Endothelial cell of umbilical vein (primary cell): ENCODE data around the gene OAF. TPM values are rescaled to one million over a fixed set of nuclear protein-coding genes. Genes with fewer than 3 reads are reported as not detected.

ENCODE experiments used
- BruUV-seq: library from RNA; stranded (reverse); fragments of 400-500 nt; replicated peaks from 2 replicates; lab custom pipeline; 2021; lab: Mats Ljungman, UMichigan
- CTCF ChIA-PET: fragments of 300-600, 350-600 bp; sonication (Branson Sonifier 250); formaldehyde crosslinking; loops from one replicate; lab custom pipeline; 2021; ENCODE audit warnings: antibody characterized with exemption, inconsistent platforms; lab: Charles Lee
- POLR2A ChIA-PET: fragments of 300-600, 350-600 bp; sonication (Branson Sonifier 250); formaldehyde crosslinking; loops from one replicate; lab custom pipeline; 2021; ENCODE audit warnings: antibody characterized with exemption, inconsistent platforms; lab: Charles Lee
- DNase-seq: peaks from one replicate; pipeline ENCODE4 v3.0.0-alpha.2; 2011; ENCODE audit warnings: low read depth, low spot score
- FAIRE-seq: peaks from 2 replicates; lab custom pipeline; 2011; peaks lifted over from hg19 to GRCh38; lab: Jason Lieb, UNC
- H2AFZ ChIP-seq: 2 replicates; pipeline ENCODE4 v1.6.0; 2012; ENCODE audit warnings: low read depth, low read length, control low read depth, inconsistent platforms
- H3K27ac ChIP-seq: 2 replicates; pipeline ENCODE4 v1.5.1; 2011; ENCODE audit warnings: low read depth, mild to moderate bottlenecking, control low read depth, low read length, moderate library complexity; ENCODE audit not compliant: insufficient read depth
- H3K27me3 ChIP-seq, 2 experiments: 2 replicates each; pipeline versions ENCODE4 v1.6.0 to v1.6.1; 2011; ENCODE audit warnings: low read length in 2 of 2, mixed read lengths in 1 of 2; ENCODE audit not compliant: control insufficient read depth in 2 of 2, insufficient read depth in 2 of 2
- H3K36me3 ChIP-seq, 2 experiments: 2 replicates in 1 of 2; 3 replicates in 1 of 2; pipeline ENCODE4 v1.5.1; 2011; ENCODE audit warnings: low read length in 2 of 2, mild to moderate bottlenecking in 1 of 2, moderate library complexity in 1 of 2; ENCODE audit not compliant: control insufficient read depth in 2 of 2, insufficient read depth in 2 of 2; ENCODE audit errors: extremely low read depth in 1 of 2
- H3K4me1 ChIP-seq: 3 replicates; pipeline ENCODE4 v1.5.1; 2011; ENCODE audit warnings: mild to moderate bottlenecking, low read length; ENCODE audit not compliant: control insufficient read depth, insufficient read depth; ENCODE audit errors: extremely low read depth
- H3K4me2 ChIP-seq: 2 replicates; pipeline ENCODE4 v1.6.1; 2011; ENCODE audit warnings: low read length, control low read depth, mixed read lengths; ENCODE audit not compliant: insufficient read depth
- H3K4me3 ChIP-seq, 3 experiments: fragments of 200-600 bp in 1 of 3; sonication (generic), shearing (Covaris generic) in 1 of 3; replicated peaks in 1 of 3; 2 replicates each; pipeline ENCODE4 v1.5.1; 2011 to 2016; ENCODE audit warnings: control low read depth in 3 of 3, low read length in 3 of 3, mild to moderate bottlenecking in 2 of 3, inconsistent platforms in 1 of 3, low read depth in 1 of 3, moderate library complexity in 1 of 3; ENCODE audit not compliant: insufficient read depth in 1 of 3
- H3K79me2 ChIP-seq: 2 replicates; pipeline ENCODE4 v1.6.0; 2012; ENCODE audit warnings: low read length, inconsistent platforms; ENCODE audit not compliant: control insufficient read depth, insufficient read depth
- H3K9ac ChIP-seq: replicated peaks from 2 replicates; pipeline ENCODE3; 2011; ENCODE audit warnings: low read length, control low read depth; ENCODE audit not compliant: insufficient read depth; ENCODE audit errors: extremely low read depth
- H3K9me1 ChIP-seq: replicated peaks from 3 replicates; pipeline ENCODE4 v1.6.0; 2011; ENCODE audit warnings: mild to moderate bottlenecking, low read length; ENCODE audit not compliant: control insufficient read depth, insufficient read depth; ENCODE audit errors: extremely low read depth
- H3K9me3 ChIP-seq: replicated peaks from 2 replicates; pipeline ENCODE4 v1.5.1; 2012; ENCODE audit warnings: low read length, inconsistent platforms; ENCODE audit not compliant: control insufficient read depth, insufficient read depth
- H4K20me1 ChIP-seq: replicated peaks from 2 replicates; pipeline ENCODE3; 2011; ENCODE audit warnings: mild to moderate bottlenecking, low read length; ENCODE audit not compliant: control insufficient read depth, insufficient read depth; ENCODE audit errors: extremely low read depth
- CTCF ChIP-seq, 2 donors: IDR thresholded peaks; 1 replicate in 1 of 2; 2 replicates in 1 of 2; pipeline ENCODE4 v1.5.1; 2011; ENCODE audit warnings: low read length in 2 of 2, mild to moderate bottlenecking in 2 of 2, moderate library complexity in 2 of 2, control low read depth in 1 of 2, inconsistent platforms in 1 of 2, low read depth in 1 of 2; ENCODE audit not compliant: insufficient read depth in 1 of 2; ENCODE audit errors: extremely low read depth in 1 of 2
- EZH2 ChIP-seq: IDR thresholded peaks from 2 replicates; pipeline ENCODE4 v1.6.1; 2012; ENCODE audit warnings: borderline replicate concordance, low read depth, mild to moderate bottlenecking, moderate library complexity, low read length, inconsistent platforms; ENCODE audit not compliant: severe bottlenecking
- GATA2 ChIP-seq: IDR thresholded peaks from 2 replicates; pipeline ENCODE4 v1.7.0; 2011; ENCODE audit warnings: low read depth, mild to moderate bottlenecking, moderate library complexity, mixed read lengths, low read length; ENCODE audit not compliant: insufficient read length, insufficient read depth
- JUN ChIP-seq: IDR thresholded peaks from 2 replicates; pipeline ENCODE4 v1.6.1; 2011; ENCODE audit warnings: borderline replicate concordance, low read depth; ENCODE audit not compliant: insufficient read length, insufficient read depth
- POLR2A ChIP-seq: IDR thresholded peaks from 2 replicates; pipeline ENCODE4 v1.6.1; 2012; ENCODE audit warnings: low read depth, mild to moderate bottlenecking, control low read depth, low read length
- POLR2AphosphoS5 ChIP-seq: IDR thresholded peaks from 2 replicates; pipeline ENCODE4 v1.6.1; 2012; ENCODE audit warnings: low read depth, mild to moderate bottlenecking, control low read depth, low read length, moderate library complexity; ENCODE audit not compliant: insufficient read depth
- dilution Hi-C: fragments of 300-500 bp; cut with MboI; formaldehyde crosslinking; loops from one replicate; pipeline ENCODE4 v1.15.0; 2019; ENCODE audit warnings: low sequenced_read_pairs; ENCODE audit not compliant: extremely low pct_ligation_motif_present
- intact Hi-C: fragments of 100-400 bp; cut with micrococcal nuclease; formaldehyde crosslinking; loops from one replicate; pipeline ENCODE4 v1.10.0; 2022
- polyA plus RNA-seq, 4 experiments: library from polyadenylated mRNA; depleted of rRNA in 3 of 4; stranded (reverse) in 3 of 4; unstranded in 1 of 4; fragments of >200 nt; gene quantifications; 2 replicates each; pipeline versions ENCODE4 v1.2.1 to v1.2.3, GENCODE V29; 2011 to 2012; ENCODE audit warnings: missing spikeins in 1 of 4
- total RNA-seq: library from RNA; stranded (reverse); gene quantifications from 2 replicates; pipeline ENCODE4 v1.2.3, GENCODE V29; 2021

Gene OAF
- total and polyA plus RNA-seq, 2 donors (not counting 3 experiments of a cell fraction or from before 2014, with no cell fraction given) = 32.1 to 33.8 TPM

DNA sequence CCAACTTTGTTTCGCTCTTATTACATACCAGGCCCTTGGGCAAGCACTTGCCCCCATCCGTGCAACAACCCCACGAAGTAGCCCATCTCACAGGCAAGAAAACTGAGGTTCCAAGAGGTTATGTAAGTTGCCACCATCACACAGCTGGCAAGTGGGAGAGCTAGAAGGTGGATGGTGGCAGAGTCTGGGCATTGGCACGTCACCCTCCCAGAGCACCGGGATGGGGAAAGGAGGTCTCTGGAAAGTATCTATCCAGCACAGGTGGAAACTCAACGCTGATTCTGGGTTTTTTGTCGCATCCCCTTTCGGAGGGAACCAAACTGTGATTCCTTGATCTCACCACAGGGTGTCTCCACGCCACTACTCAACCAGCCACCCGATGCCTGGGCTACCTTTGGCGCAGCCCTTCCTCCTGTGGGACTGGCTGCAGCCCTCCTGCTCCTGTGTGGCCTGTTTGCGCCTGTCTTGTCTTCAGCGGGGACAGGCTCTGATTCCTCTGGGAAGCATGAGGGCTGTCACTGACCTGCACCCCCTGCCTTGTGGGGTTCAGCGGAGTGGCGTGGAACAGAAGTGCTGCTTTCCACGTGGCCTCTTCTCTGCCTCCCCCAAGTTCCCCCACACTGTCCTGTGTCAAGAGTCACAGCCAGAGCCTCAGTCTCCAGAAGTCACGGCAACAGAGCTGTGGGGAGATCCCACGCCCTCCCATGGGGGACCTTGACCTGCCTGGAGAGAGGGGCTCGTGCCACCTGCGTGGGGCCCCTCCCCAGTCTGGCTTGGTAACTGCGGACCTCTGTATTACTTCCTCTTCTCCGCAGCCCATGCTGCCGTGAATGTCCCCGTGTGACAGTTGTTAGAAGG, 38.5 kb upstream of the OAF start:
- H4K20me1 ChIP-seq = no peaks in the 10 kb centered on the region
- peaks cover 31 to 48% of the 10 kb centered on the region in 2 experiments for H3K27me3 ChIP-seq
- no peaks in the 10 kb centered on the region for H3K36me3 ChIP-seq
- peaks cover 7% of the 10 kb centered on the region for H3K4me1 ChIP-seq
- FAIRE-seq = peak; percentile 82
- H3K9me1 ChIP-seq = no peaks in the 10 kb centered on the region
- H3K27ac ChIP-seq = no peak overlapping the region
- POLR2A ChIA-PET = interaction anchor here (1.1 kb wide), 1 partner anchor 57 kb away, joined by 3 read pairs; no protein-coding TSS in a partner anchor
- BruUV-seq = no TSS peak
- H3K79me2 ChIP-seq = no peaks in the 10 kb centered on the region
- H3K4me3 ChIP-seq = no peak overlapping the region
- H2AFZ ChIP-seq = no peak overlapping the region
- CTCF ChIA-PET = interaction anchor here (0.7 to 8.7 kb wide), 6 partner anchors 9 to 131 kb away, joined by 4 to 217 read pairs (median 39); no protein-coding TSS in a partner anchor
- TF ChIP-seq POLR2AphosphoS5 = no peak
- TF ChIP-seq JUN = no peak
- peak; percentile 63 to 87 for TF ChIP-seq CTCF (IDR thresholded peaks at IDR 0.05; ENCODE audit: extremely low read depth in 1 of 2, insufficient read depth in 1 of 2, low read depth in 1 of 2, low read length in 2 of 2)
- no peak for TF ChIP-seq POLR2A
- no peak for TF ChIP-seq GATA2
- no peak for TF ChIP-seq EZH2
- no peaks in the 10 kb centered on the region for H3K9me3 ChIP-seq
- no peak overlapping the region for H3K9ac ChIP-seq
- intact Hi-C loops (loop anchor here (1.0 kb wide), 3 partner anchors 53 to 128 kb away; no protein-coding TSS in a partner anchor), dilution Hi-C loops (no loop called here)
- peak; percentile 39 for DNase-seq
- no peak overlapping the region for H3K4me2 ChIP-seq
